ENCODE results near the gene FAM20C.

DNA sequence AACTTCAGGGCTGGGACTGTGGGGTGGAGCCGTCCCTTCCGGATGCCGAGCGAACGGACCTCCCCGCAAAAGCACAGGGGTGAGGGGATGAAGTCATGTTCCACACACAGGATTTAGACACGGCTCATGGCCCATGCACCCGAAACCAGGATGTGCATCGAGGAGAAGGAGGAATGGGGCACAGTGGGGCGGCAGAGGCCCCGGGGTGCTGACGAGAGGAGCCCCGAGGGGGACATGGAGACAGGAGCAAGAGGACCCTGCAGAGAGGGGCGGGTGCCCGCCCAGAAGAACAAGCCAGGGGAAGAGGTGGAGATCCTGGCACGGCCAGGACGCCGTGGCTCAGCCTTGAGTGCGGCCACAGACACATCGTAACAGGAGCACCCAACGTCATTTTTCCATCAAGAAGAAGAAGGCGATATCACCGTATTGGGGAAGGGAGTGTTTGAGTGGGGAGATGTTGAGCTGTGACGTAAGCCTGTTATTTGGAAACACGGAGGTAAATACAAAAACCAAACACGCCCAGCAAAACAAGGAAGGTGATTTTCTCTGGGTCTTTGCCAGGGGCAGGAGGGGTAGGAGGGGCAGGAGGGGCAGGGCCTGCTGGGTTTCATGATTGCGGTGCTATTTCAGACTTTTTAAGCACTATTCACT is 72.3 kb downstream of the FAM20C start:
- TF ChIP-seq, protein P1, sequence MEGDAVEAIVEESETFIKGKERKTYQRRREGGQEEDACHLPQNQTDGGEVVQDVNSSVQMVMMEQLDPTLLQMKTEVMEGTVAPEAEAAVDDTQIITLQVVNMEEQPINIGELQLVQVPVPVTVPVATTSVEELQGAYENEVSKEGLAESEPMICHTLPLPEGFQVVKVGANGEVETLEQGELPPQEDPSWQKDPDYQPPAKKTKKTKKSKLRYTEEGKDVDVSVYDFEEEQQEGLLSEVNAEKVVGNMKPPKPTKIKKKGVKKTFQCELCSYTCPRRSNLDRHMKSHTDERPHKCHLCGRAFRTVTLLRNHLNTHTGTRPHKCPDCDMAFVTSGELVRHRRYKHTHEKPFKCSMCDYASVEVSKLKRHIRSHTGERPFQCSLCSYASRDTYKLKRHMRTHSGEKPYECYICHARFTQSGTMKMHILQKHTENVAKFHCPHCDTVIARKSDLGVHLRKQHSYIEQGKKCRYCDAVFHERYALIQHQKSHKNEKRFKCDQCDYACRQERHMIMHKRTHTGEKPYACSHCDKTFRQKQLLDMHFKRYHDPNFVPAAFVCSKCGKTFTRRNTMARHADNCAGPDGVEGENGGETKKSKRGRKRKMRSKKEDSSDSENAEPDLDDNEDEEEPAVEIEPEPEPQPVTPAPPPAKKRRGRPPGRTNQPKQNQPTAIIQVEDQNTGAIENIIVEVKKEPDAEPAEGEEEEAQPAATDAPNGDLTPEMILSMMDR (IDR thresholded peaks at IDR 0.05): no peak
- TF ChIP-seq EP300 (IDR thresholded peaks at IDR 0.05) (no peak), POLR2A (IDR thresholded peaks at IDR 0.05) (no peak), POLR2AphosphoS5 (IDR thresholded peaks at IDR 0.05) (peak in 2 of 4 donors; percentile 8 to 12)
